CD14-positive monocyte (primary cell): ENCODE data around the gene SORBS2. TPM values are rescaled to one million over a fixed set of nuclear protein-coding genes. Genes with fewer than 3 reads are reported as not detected.

ENCODE experiments used
- DNase-seq, 3 donors: peaks; one replicate each; pipeline ENCODE4 v3.0.0-alpha.2; 2011 to 2022
- H2AFZ ChIP-seq: 2 replicates; pipeline ENCODE4 v1.6.0; 2012; ENCODE audit warnings: mild to moderate bottlenecking, low read depth, low read length, inconsistent platforms; ENCODE audit not compliant: insufficient read depth, poor library complexity, severe bottlenecking
- H3K27ac ChIP-seq, 2 donors: 1 replicate in 1 of 2; 2 replicates in 1 of 2; pipeline ENCODE4 v1.5.1; 2012 to 2013; ENCODE audit warnings: low read length in 2 of 2, control low read depth in 1 of 2, inconsistent platforms in 1 of 2, low read depth in 1 of 2, mild to moderate bottlenecking in 1 of 2
- H3K27me3 ChIP-seq, 2 donors: one replicate each; pipeline versions ENCODE4 v1.6.0 to v1.6.1; 2011 to 2013; ENCODE audit warnings: low read length in 2 of 2; ENCODE audit not compliant: control insufficient read depth in 2 of 2, insufficient read depth in 2 of 2
- H3K36me3 ChIP-seq, 2 donors: replicated peaks in 1 of 2; 1 replicate in 1 of 2; 2 replicates in 1 of 2; pipeline versions ENCODE4 v1.5.1 to v1.6.1; 2012 to 2013; ENCODE audit warnings: low read length in 2 of 2, control low read depth in 1 of 2, inconsistent platforms in 1 of 2, mild to moderate bottlenecking in 1 of 2; ENCODE audit not compliant: insufficient read depth in 2 of 2, control insufficient read depth in 1 of 2
- H3K4me1 ChIP-seq, 2 donors: 1 replicate in 1 of 2; 2 replicates in 1 of 2; pipeline versions ENCODE4 v1.5.1 to v1.6.1; 2012 to 2013; ENCODE audit warnings: low read length in 2 of 2, control low read depth in 1 of 2, inconsistent platforms in 1 of 2, mild to moderate bottlenecking in 1 of 2, moderate library complexity in 1 of 2; ENCODE audit not compliant: insufficient read depth in 2 of 2, control insufficient read depth in 1 of 2
- H3K4me2 ChIP-seq: replicated peaks from 2 replicates; pipeline ENCODE3; 2012; ENCODE audit warnings: low read length, moderate library complexity, mild to moderate bottlenecking; ENCODE audit not compliant: poor library complexity, severe bottlenecking; ENCODE audit errors: extremely low read depth
- H3K4me3 ChIP-seq, 3 experiments: fragments of 200-600 bp in 1 of 3; sonication (generic) in 1 of 3; replicated peaks in 1 of 3; 1 replicate in 2 of 3; 2 replicates in 1 of 3; pipeline ENCODE4 v1.5.1; 2011 to 2013; ENCODE audit warnings: low read length in 3 of 3, mild to moderate bottlenecking in 3 of 3, control low read depth in 2 of 3, low read depth in 2 of 3, inconsistent platforms in 1 of 3, moderate library complexity in 1 of 3
- H3K79me2 ChIP-seq: 2 replicates; pipeline ENCODE4 v1.6.0; 2012; ENCODE audit warnings: mild to moderate bottlenecking, control low read depth, inconsistent platforms, low read length, moderate library complexity; ENCODE audit not compliant: insufficient read depth
- H3K9ac ChIP-seq: 2 replicates; pipeline ENCODE4 v1.6.0; 2017; ENCODE audit warnings: low read length, mild to moderate bottlenecking; ENCODE audit not compliant: insufficient read depth, poor library complexity, severe bottlenecking
- H3K9me3 ChIP-seq, 2 donors: replicated peaks in 1 of 2; 1 replicate in 1 of 2; 2 replicates in 1 of 2; pipeline versions ENCODE4 v1.5.1 to v1.6.1; 2012 to 2013; ENCODE audit warnings: low read length in 2 of 2, control low read depth in 1 of 2; ENCODE audit not compliant: control insufficient read depth in 1 of 2, insufficient read depth in 1 of 2
- H4K20me1 ChIP-seq: 2 replicates; pipeline ENCODE4 v1.6.0; 2012; ENCODE audit warnings: mild to moderate bottlenecking, low read length, control low read depth, moderate library complexity; ENCODE audit not compliant: insufficient read depth
- H3K27ac Mint-ChIP-seq, 7 donors: one replicate each; pipeline ENCODE4 v1.8.0; 2020; ENCODE audit warnings: mild to moderate bottlenecking in 7 of 7, mixed read lengths in 7 of 7, moderate library complexity in 6 of 7, inconsistent platforms in 2 of 7
- H3K27me3 Mint-ChIP-seq, 3 donors: one replicate each; pipeline ENCODE4 v1.8.0; 2021 to 2022; ENCODE audit warnings: low read depth in 3 of 3, mild to moderate bottlenecking in 3 of 3, mixed read lengths in 3 of 3, moderate library complexity in 3 of 3, inconsistent platforms in 1 of 3
- H3K36me3 Mint-ChIP-seq, 2 donors: one replicate each; pipeline ENCODE4 v1.8.0; 2020; ENCODE audit warnings: mixed read lengths in 2 of 2, inconsistent platforms in 1 of 2, mild to moderate bottlenecking in 1 of 2
- H3K4me1 Mint-ChIP-seq: one replicate; pipeline ENCODE4 v1.8.0; 2020; ENCODE audit warnings: mild to moderate bottlenecking, mixed read lengths
- H3K4me3 Mint-ChIP-seq, 2 donors: one replicate each; pipeline ENCODE4 v1.8.0; 2020; ENCODE audit warnings: mild to moderate bottlenecking in 2 of 2, mixed read lengths in 2 of 2, moderate library complexity in 1 of 2
- H3K9me3 Mint-ChIP-seq, 7 donors: one replicate each; pipeline ENCODE4 v1.8.0; 2020 to 2022; ENCODE audit warnings: mixed read lengths in 7 of 7, mild to moderate bottlenecking in 6 of 7, moderate library complexity in 6 of 7, inconsistent platforms in 2 of 7
- CTCF ChIP-seq: fragments of 200-600 bp; IDR thresholded peaks from one replicate; pipeline ENCODE4 v1.8.0; 2022; ENCODE audit warnings: antibody characterized with exemption, mild to moderate bottlenecking
- WGBS: methylation state at CpG from one replicate; pipeline ENCODE4 v1.1.5; 2013; ENCODE audit warnings: missing lambda C conversion rate; ENCODE audit not compliant: insufficient coverage; 5-methylcytosine and 5-hydroxymethylcytosine counted together
- intact Hi-C, 2 donors: fragments of 100-400 bp; cut with micrococcal nuclease; formaldehyde crosslinking; loops; one replicate each; pipeline versions ENCODE4 v1.15.0 to v1.15.1; 2023
- polyA plus RNA-seq, 3 donors: library from polyadenylated mRNA; depleted of rRNA in 1 of 3; unstranded in 2 of 3; stranded (reverse) in 1 of 3; fragments of 300-500 nt in 2 of 3; fragments of >200 nt in 1 of 3; fragmentation: Illumina TruSeq in 2 of 3; gene quantifications; 1 replicate in 2 of 3; 2 replicates in 1 of 3; pipeline ENCODE4 v1.2.3, GENCODE V29; 2012 to 2021

The SORBS2 gene
- polyA plus RNA-seq, 3 donors: not detected

DNA sequence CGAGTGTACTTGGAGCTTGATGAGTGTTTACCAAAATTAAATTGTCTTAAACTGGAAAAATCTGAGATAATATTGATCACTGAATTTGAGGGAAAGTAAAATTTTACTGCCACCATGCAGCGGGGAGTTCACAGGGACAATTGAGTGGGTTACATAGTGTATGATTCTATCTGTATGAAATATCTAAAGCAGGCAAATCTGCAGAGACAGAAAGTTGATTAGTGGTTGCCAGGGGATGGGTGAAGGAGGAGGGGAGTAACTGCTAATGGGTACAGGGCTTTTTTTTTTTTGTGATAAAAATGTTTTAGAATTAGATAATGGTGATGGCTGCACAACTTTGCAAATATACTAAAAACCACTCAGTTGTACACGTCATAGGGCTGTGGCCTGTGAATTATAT lies 241.3 kb downstream of the SORBS2 start:
- 63% methylated on average over 1 of the region's 3 CpGs for WGBS
- H3K9me3 ChIP-seq: no peaks in the 10 kb centered on the region
- intact Hi-C loops: no loop called here
- peaks cover 0 to 4% (median 0%) of the 10 kb centered on the region in 7 donors for H3K9me3 Mint-ChIP-seq
- no peak overlapping the region for H3K27ac ChIP-seq
- H3K36me3 ChIP-seq: no peaks in the 10 kb centered on the region
- H3K36me3 Mint-ChIP-seq: no peaks in the 10 kb centered on the region
- H3K4me1 ChIP-seq: no peaks in the 10 kb centered on the region
- no peak overlapping the region for H3K4me3 Mint-ChIP-seq
- DNase-seq: no peak
- H3K4me3 ChIP-seq: no peak overlapping the region
- H3K9ac ChIP-seq: no peak overlapping the region
- H2AFZ ChIP-seq: no peak overlapping the region
- H3K27me3 Mint-ChIP-seq: peaks cover 8 to 16% (median 15%) of the 10 kb centered on the region in 3 donors
- H3K27ac Mint-ChIP-seq: no peak overlapping the region
- TF ChIP-seq CTCF: no peak
- no peaks in the 10 kb centered on the region for H3K27me3 ChIP-seq
- no peaks in the 10 kb centered on the region for H3K4me1 Mint-ChIP-seq
- H4K20me1 ChIP-seq: no peaks in the 10 kb centered on the region
- H3K79me2 ChIP-seq: no peaks in the 10 kb centered on the region
- H3K4me2 ChIP-seq: no peak overlapping the region

DNA sequence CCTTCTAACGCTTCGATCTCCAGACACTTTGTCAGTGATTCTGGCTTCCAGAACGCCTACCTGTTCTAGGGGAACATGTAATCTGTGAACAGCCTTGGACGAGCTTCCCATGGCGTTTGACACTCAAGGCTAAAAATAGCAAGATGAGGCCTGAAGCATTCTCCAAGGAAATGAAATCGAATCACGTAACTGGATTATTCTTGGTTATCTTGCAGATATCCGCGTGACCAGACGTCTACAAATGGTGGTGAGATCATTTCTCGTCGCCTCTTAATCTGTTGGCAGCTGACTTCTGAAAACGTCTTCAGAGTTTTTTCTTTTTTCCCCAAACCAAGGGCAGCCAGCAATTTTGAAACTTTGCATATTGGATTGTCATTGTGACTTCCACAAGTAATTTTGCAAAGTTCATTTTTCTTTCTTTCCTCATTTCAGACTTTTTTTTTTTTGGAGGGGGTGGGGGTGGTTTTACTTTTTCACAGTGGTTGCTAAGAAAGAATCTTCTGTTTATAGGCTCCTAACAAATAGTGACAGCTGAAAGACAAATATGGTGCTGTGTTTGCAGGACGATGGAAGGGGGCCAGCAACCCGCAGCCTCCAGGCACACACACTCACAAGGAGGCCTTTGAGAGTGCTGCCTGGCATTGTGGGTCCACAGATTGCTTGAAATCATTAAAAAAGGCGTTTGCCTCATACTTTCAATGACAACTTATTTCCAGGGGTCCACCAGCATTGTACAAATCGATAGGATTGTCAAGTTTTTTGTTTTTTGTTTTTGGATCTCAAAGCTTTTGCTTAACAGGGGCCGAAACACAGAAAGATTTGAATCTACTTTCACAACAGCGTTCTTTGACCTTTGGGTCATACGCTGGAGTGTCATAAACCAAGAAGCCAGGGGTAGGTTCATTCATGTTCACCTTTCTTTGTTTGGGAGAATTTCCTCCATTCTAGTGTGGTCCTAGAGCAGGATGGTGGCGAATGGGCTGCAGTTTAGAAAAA lies 244.3 kb downstream of the SORBS2 start:
- Histone ChIP-seq H2AFZ (no peak overlapping the region), H4K20me1 (no peaks in the 10 kb centered on the region), H3K4me1 (no peaks in the 10 kb centered on the region), H3K4me3 (no peak overlapping the region), H3K79me2 (no peaks in the 10 kb centered on the region), H3K27me3 (no peaks in the 10 kb centered on the region), H3K9me3 (no peaks in the 10 kb centered on the region), H3K9ac (no peak overlapping the region), H3K27ac (no peak overlapping the region), H3K36me3 (no peaks in the 10 kb centered on the region), H3K4me2 (no peak overlapping the region)
- no peak for DNase-seq
- H3K27me3 Mint-ChIP-seq: peaks cover 3 to 14% (median 7%) of the 10 kb centered on the region in 3 donors
- intact Hi-C loops: no loop called here
- no peaks in the 10 kb centered on the region for H3K4me1 Mint-ChIP-seq
- no peak overlapping the region for H3K4me3 Mint-ChIP-seq
- WGBS: 94% methylated on average over 13 of the region's 21 CpGs
- H3K9me3 Mint-ChIP-seq: peaks cover 0 to 15% (median 5%) of the 10 kb centered on the region in 7 donors
- H3K27ac Mint-ChIP-seq: peak overlapping the region in 2 of 7 donors; percentile 26 to 27
- no peak for TF ChIP-seq CTCF
- H3K36me3 Mint-ChIP-seq: no peaks in the 10 kb centered on the region
